ENCODE results near the gene TCEAL3.

DNA sequence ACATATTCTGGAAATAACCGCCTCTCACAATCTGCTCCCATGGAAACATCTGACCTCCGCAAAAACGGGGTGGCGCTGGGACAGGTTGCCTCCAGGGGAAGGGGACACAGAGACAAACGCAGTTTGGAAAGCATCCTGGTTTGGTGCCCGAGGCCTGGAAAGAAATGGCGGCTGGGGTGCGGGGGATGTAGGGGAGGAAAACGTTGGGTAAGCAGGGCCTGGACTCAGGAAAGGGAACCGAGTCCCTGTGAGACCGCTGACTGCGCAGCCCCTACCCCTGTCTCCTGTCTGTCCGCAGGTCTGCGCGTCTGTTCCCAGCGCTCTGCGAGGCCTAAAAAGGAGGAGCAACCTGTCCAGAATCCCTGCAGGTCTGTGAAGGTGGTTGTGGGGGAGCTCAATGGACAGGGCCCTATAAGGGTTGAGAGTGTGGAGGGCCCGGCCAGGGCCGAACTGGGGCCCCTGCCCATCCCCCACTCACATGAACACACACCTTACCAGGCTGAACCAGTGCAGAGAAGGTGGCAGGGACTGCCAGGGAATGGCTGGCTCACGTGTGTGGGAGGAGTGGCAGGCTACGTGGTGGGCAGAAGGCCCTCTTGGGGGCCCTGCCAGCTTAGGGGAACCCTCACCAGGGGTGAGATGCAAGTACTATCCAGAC is 672 bp downstream of the TCEAL3 start:
- no peak for TF ChIP-seq EZH2phosphoT487 (IDR thresholded peaks at IDR 0.05; ENCODE audit: borderline replicate concordance, low read length)
- TF ChIP-seq, protein P1, sequence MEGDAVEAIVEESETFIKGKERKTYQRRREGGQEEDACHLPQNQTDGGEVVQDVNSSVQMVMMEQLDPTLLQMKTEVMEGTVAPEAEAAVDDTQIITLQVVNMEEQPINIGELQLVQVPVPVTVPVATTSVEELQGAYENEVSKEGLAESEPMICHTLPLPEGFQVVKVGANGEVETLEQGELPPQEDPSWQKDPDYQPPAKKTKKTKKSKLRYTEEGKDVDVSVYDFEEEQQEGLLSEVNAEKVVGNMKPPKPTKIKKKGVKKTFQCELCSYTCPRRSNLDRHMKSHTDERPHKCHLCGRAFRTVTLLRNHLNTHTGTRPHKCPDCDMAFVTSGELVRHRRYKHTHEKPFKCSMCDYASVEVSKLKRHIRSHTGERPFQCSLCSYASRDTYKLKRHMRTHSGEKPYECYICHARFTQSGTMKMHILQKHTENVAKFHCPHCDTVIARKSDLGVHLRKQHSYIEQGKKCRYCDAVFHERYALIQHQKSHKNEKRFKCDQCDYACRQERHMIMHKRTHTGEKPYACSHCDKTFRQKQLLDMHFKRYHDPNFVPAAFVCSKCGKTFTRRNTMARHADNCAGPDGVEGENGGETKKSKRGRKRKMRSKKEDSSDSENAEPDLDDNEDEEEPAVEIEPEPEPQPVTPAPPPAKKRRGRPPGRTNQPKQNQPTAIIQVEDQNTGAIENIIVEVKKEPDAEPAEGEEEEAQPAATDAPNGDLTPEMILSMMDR (IDR thresholded peaks at IDR 0.05; ENCODE audit: low read depth, low read length, poor library complexity, severe bottlenecking) = no peak

Measured in DOHH2 (cell line).